ENCODE data around the gene ABCC1. TPM values are rescaled to one million over a fixed set of nuclear protein-coding genes. Genes with fewer than 3 reads are reported as not detected.
A peak's percentile ranks its signal among the peaks of the same experiment; 100 is the strongest.
"Not testable (repeated sequence)": the region's sequence is repeated elsewhere in the genome, so short reads cannot be mapped to it uniquely, and the experiment has no call there.

Gene ABCC1
- total RNA-seq, 1 donor from 2014 or later, result 33.9 TPM

DNA sequence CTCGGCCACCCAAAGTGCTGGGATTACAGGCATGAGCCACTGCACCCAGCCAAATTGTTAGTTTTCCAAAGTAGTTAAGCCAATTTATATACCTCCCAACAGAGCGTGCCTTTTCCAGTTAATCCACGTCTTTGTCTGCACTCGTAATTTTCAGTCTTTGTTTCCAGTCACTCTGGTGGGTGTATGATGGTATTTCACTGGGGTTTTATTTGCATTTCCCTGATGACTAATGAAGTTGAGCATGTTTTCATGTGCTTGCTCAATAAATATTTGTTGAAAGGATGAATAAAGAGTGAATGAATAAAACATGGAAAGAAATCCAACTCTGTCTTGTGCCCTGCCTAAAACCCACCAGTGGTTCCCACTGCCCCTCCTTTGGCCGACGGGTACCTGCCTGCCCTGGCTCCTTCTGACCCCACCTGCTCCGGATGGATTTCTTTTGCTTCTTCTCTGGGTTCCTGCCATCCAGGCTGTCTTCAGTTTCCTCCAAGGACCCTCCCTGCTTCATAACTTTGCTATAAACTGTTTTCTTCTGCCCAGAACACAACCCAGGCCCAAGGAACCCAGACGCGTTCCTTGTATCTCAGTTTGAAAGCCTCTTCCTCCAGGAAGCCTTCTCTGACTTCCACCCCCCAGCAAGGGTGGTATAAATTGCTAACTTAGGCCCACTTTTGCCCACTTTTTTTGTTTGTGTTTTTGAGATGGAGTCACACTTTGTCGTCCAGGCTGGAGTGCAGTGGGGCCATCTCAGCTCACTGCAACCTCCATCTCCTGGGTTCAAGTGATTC lies 3.0 kb upstream of the ABCC1 start:
- ATAC-seq, result peak; percentile 80

DNA sequence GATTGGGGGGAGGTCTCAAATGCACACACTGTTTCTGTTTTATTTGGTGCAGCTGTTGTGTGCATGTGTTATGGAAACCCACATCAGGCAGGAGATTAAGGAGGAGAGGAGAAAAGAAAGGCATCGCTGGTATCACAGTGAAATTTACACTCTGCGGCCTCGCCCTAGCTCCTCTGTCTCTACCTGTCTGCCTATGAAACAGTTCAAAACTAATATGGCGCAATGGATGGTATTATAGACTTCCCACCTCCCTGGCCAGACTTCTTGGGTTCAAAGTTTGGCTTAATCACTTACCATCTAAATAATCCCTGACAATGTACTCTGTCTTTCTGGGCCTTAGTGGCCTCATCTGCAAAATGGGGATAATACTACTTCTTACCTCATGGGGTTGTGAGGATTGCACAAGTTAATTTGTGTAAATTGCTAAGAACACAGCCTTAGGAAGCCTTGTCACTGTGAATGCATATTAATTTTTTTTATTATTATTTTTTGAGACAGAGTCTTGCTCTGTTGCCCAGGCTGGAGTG lies 1.4 kb upstream of the ABCC1 start:
- peak; percentile 30 for ATAC-seq

GRCh38 chr16:15948532-15949209 lies 745 bp upstream of the ABCC1 start:
- ATAC-seq, result no peak

- ATAC-seq, result peak; percentile 6
Measured at GRCh38 chr16:15950161-15950854, 892 bp downstream of the ABCC1 start.

DNA sequence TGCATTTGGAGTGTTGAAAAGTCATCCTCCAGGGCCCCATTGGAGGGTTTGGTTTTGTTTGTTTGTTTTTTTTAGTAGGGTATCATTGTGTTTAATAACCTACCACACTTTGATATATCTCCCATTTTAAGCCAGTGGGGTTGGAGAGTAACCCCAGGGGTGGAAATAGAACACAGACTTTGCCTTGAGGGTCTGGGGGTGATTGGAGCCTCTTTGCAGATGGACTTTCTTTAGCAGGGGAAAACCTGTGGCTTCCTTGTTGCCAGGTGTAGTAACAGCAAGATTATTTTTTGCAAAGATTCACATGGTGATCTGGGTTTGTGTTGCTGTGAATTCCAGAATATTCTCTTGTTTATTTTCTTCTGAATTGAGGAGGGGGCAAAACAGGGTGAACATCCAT lies 1.5 kb downstream of the ABCC1 start:
- ATAC-seq, result no peak

DNA sequence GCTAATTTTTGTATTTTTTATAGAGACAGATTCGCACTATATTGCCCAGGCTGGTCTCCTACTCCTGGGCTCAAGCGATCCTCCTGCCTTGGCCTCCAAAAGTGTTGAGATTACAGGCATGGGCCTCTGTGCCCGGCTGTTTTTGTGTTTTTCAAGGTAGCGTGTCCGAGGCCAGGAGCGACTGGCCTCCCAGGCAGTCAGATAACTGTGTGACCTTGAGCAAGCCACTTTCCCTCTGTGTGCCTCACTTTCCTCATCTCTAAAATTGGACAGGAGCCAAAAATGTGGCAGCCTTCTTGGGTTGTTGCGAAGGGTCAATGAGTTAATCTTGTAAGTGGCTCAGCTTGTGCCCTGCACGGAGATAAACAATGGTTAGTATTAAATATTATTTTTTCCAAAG lies 2.4 kb downstream of the ABCC1 start:
- no peak for ATAC-seq

DNA sequence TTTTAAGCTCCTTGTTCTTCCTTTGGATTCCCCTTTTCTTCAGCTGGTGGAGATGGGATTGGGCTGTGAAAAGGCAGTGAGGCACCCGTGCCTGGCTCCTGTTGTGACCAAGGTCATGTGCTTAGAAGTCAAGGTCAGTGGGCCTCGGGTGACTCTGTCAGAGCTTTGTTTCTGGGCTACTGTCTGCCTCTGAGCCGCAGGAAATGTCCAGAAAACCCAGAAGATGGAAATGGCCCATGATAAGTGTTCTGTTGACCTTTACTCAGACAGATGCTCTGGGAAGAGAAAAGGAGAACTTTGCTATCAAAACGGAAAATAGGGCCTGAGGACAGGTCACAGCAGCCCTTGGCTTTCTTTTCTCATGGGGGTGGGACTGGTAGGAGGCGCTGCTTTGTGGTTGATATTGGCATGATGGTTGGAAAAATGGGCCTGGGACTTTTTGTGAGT lies 2.9 kb downstream of the ABCC1 start:
- no peak for ATAC-seq

GRCh38 chr16:15953477-15953876 lies 4.1 kb downstream of the ABCC1 start:
- ATAC-seq, result no peak

DNA sequence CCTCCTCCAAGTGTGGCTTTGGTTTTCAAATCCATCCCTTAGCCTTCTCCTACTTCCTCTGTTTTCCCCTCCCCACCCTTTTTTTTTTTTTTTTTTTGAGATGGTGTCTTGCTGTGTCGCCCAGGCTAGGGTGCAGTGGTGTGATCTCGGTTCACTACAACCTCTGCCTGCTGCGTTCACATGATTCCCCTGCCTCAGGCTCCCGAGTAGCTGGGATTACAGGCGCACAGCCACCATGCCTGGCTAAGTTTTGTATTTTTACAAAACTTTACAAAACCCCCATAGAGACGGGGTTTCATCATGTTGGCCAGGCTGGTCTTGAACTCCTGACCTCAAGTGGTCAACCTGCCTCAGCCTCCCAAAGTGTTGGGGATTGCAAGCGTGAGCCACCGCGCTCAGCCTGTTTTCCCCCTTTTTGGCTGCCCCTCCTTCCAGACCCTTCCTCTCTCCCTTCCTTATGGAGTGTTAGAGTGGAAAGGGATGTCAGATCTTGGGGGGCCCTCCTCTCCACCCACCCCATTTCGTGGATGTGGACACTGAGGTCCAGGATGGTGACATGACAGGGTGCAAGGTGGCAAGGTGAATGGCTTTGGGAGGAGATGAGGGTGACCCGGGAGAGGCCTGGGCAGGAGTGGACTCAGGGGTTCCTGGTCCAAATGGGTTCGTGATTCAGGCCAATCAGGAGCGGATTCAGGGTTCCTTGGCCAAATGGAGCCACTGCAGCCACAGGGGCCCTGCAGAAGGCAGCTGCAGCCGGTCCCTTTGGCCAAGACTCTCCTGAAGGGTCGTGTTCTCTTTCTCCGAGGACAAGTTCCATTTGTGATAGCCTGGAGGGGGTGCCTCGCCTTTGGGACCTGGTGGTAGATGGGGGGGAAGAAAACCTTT lies 4.8 kb downstream of the ABCC1 start:
- ATAC-seq, result no peak

DNA sequence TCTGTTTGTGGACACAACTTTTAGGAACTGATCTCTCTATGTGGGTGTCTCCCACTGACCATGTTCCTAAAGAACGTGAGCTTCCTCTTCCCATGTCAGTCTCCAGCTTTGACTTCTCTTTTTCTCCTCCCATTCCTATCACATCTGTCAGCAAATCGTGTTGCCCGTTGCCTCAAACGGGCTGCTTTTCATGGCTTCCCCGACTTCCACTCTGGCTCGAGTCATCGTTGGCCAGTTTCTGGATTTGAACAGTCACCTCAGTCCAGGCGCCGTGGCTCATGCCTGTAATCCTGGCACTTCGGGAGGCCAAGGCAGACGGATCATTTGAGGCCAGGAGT lies 5.4 kb downstream of the ABCC1 start:
- no peak for ATAC-seq

- ATAC-seq, result no peak
Measured at GRCh38 chr16:15955425-15955824, 6.0 kb downstream of the ABCC1 start.

DNA sequence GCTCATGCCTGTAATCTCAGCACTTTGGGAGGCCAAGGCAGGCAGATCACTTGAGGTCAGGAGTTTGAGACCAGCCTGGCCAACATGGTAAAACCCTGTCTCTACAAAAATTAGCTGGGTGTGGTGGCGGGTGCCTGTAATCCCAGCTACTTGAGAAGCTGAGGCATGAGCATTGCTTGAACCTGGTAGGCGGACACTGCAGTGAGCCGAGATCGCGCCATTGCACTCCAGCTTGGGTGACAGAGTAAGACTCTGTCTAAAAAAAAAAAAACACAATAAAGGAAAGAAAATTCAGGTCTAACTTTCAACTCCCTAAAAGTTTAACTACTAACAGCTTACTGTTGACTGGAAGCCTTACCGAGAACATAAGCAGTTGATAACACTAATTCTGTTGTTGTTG lies 6.7 kb downstream of the ABCC1 start:
- ATAC-seq, result not testable (repeated sequence)

DNA sequence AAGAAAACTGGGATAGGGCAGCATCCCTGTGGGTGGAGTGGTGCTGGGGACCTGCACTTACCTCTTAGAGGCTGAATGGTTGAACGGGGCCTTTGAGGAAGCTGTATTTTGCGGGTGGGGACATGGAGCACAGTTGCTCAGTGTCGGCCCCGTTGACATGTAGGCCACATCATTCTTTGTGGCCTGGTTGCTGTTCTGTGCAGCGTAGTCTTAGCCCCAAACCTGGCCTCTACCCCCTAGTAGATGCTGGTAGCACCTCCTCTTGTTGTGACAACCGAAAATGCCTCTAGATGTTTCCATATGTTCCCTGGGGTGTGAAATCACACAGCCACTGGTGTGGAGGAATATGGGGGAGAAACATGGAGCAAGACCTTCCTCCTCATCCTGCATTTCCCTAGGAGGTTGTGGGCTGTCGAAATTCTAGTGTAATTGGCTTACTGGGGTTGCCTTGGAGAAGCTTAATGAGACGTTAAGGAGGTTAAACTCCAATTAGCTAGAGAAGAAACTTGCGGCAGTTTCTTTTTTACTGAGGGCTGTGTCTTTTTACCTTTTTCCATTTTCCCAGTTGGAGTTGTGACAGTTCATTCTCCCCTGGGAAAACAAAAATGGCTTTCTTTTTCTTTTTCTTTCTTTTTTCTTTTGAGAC lies 9.4 kb downstream of the ABCC1 start:
- ATAC-seq, result no peak

- ATAC-seq, result no peak
Measured at GRCh38 chr16:15960124-15960971, 10.9 kb downstream of the ABCC1 start.

DNA sequence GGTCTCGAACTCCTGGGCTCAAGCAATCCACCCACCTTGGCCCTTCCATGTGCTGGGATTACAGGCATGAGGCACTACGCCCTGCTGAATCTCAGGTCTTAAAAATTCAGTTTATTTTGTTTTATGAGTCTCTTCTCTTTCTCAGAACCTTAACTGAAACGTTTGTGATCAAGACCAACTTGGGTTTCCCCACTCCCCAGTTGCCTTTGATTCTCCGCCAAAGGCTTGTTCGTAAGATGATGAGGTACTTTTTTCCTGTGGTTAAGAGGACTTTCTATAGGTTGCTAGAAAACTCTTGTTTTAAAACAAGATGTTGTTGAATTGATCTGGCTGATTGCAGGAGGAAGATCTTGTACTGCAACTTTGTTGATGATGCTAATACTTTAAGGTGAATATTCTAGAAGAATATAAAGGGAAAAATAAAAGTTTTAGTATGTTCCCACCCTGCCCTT lies 11.7 kb downstream of the ABCC1 start:
- no peak for ATAC-seq

DNA sequence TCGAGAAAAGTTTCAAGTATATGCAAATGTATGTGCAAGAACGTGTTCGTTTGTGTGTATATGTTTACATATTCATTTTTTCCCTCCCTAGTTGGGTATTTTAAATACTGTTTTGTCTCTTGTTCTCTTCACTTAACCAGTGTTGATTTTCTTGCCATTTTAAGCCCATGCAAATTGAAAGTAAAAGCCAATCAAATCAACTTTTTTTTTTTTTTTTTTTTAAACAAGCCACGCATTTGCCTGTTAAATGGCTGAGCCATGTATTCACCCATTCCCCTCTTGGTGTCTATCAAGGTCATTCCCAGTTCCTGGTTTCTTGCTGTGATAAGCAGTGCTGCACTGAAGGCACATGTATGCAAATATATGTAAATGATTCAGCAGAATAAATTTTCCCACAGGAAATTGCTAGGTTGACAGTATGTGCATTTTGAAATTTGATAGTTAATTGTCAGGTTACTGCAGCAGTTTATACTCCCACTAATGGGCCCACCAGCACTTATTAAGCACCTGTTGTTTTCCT lies 12.2 kb downstream of the ABCC1 start:
- no peak for ATAC-seq

DNA sequence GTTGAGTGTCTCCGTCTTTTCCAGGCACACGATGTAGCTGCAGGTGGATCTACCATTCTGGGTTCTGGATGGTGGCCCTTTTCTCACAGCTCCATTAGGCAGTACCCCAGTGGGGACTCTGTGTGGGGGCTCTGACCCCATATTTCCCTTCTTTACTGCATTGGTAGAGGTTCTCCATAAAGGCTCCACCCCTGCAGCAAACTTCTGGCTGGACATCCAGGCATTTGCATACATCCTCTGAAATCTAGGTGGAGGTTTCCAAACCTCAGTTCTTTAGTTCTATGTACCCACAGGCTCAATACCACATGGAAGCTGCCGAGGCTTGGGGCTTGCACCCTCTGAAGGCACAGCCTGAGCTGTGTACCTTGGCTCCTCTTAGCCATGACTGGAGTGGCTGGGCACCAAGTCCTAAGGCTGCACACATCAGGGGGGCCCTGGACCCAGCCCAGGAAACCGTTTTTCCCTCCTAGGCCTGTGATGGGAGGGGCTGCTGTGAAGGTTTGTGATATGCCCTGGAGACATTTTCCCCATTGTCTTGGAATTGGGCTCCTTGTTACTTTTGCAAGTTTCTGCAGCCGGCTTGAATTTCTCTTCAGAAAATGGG lies 14.0 kb downstream of the ABCC1 start:
- ATAC-seq, result no peak

GRCh38 chr16:15966420-15966819 lies 17.0 kb downstream of the ABCC1 start:
- ATAC-seq, result no peak

GRCh38 chr16:15966836-15967546 lies 17.6 kb downstream of the ABCC1 start:
- peak; percentile 90 for ATAC-seq
